ENCODE data around the gene SCFD2.

DNA sequence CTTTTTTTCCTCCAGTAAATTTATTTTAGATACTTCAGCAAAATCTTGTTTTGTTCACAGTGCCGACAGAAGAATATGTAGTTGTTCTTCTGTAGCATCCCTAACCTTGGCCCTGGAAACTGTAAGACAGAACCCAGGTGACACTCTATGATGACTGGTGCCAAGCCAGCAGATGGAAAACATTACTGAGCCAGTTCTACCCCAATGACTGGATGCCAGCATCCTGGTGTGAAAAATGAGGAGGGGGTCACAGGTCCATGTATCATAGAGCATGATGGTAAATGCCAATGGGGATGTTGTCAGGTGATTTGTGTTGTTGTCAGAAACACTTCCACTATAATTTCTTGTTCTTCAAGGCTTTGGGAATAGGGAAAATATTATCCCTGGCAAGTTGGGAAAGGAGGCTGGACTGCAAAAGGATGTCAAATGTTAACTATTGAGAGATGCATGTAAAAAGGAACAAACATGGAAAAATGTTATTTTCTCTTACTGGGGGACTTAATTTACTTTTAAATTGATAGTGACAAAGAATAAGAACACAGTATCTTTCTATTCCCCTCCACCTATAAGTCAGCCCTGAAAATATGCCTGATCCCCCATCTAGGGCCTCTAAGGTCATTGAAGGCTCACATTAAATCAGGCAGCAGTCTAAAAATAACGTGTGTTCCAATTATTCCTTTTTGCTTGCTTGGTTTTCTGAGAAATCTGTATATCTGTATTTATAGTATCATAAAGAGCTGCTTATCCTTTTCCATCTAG, 343.9 kb downstream of the SCFD2 start:
- TF ChIP-seq, protein P1, sequence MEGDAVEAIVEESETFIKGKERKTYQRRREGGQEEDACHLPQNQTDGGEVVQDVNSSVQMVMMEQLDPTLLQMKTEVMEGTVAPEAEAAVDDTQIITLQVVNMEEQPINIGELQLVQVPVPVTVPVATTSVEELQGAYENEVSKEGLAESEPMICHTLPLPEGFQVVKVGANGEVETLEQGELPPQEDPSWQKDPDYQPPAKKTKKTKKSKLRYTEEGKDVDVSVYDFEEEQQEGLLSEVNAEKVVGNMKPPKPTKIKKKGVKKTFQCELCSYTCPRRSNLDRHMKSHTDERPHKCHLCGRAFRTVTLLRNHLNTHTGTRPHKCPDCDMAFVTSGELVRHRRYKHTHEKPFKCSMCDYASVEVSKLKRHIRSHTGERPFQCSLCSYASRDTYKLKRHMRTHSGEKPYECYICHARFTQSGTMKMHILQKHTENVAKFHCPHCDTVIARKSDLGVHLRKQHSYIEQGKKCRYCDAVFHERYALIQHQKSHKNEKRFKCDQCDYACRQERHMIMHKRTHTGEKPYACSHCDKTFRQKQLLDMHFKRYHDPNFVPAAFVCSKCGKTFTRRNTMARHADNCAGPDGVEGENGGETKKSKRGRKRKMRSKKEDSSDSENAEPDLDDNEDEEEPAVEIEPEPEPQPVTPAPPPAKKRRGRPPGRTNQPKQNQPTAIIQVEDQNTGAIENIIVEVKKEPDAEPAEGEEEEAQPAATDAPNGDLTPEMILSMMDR (conservative IDR thresholded peaks at IDR 0.05; ENCODE audit: low read depth, low read length): no peak
- TF ChIP-seq EZH2 (IDR thresholded peaks at IDR 0.05; ENCODE audit: borderline replicate concordance, low read depth, low read length, poor library complexity, severe bottlenecking): no peak

Measured in A673 (cell line).